ENCODE results near the gene TMEM185A. TPM values are rescaled to one million over a fixed set of nuclear protein-coding genes. Genes with fewer than 3 reads are reported as not detected.
"Not testable (repeated sequence)": the region's sequence is repeated elsewhere in the genome, so short reads cannot be mapped to it uniquely, and the experiment has no call there.

TMEM185A gene
- total RNA-seq, result 28.5 and 29.0 TPM in 2 replicates
- long read RNA-seq, partial matches to known transcripts, result 9 of 15 reads
- long read RNA-seq, other reads (novel, unspliced or antisense), result 1 of 15 reads

GRCh38 chrX:149631234-149632165 is at the start of gene TMEM185A:
TMEM185A (minus strand) TSS chrX:149631792; CDS start chrX:149631580, 212 bp downstream.
- H3K27me3 Mint-ChIP-seq (ENCODE audit: low read depth), result peaks cover 16% of the 10 kb centered on the region
- peak within 1 kb of the TSS; percentile 95 for H3K4me3 Mint-ChIP-seq
- peaks cover 12% of the 10 kb centered on the region for H3K4me1 Mint-ChIP-seq
- peaks cover 4% of the 10 kb centered on the region for H3K9me3 Mint-ChIP-seq
- H3K27ac Mint-ChIP-seq (ENCODE audit: unreplicated experiment), result peak within 1 kb of the TSS; percentile 79
- no peaks in the 10 kb centered on the region for H3K36me3 Mint-ChIP-seq (ENCODE audit: low read depth)
- DNase-seq (ENCODE audit: low read depth, low spot score), result peak; percentile 59
- no peak for TF ChIP-seq CTCF (conservative IDR thresholded peaks at IDR 0.05)

- no peak overlapping the region for H3K27ac Mint-ChIP-seq (ENCODE audit: unreplicated experiment)
- no peak for TF ChIP-seq CTCF (conservative IDR thresholded peaks at IDR 0.05)
- no peak for DNase-seq (ENCODE audit: low read depth, low spot score)
- H3K4me3 Mint-ChIP-seq, result no peak overlapping the region
- H3K36me3 Mint-ChIP-seq (ENCODE audit: low read depth), result no peaks in the 10 kb centered on the region
- H3K9me3 Mint-ChIP-seq, result peaks cover 1% of the 10 kb centered on the region
- H3K4me1 Mint-ChIP-seq, result no peaks in the 10 kb centered on the region
- no peaks in the 10 kb centered on the region for H3K27me3 Mint-ChIP-seq (ENCODE audit: low read depth)
Observed at GRCh38 chrX:149681182-149681581, 49.6 kb upstream of the TMEM185A start.

- not testable (repeated sequence) for DNase-seq (ENCODE audit: low read depth, low spot score); H3K27me3 Mint-ChIP-seq (ENCODE audit: low read depth); H3K36me3 Mint-ChIP-seq (ENCODE audit: low read depth)
Observed at GRCh38 chrX:149679164-149679678, 47.6 kb upstream of the TMEM185A start.

GRCh38 chrX:149675554-149675953 is 44.0 kb upstream of the TMEM185A start:
- not testable (repeated sequence) for H3K4me1 Mint-ChIP-seq; H3K36me3 Mint-ChIP-seq (ENCODE audit: low read depth); DNase-seq (ENCODE audit: low read depth, low spot score); H3K27ac Mint-ChIP-seq (ENCODE audit: unreplicated experiment); H3K27me3 Mint-ChIP-seq (ENCODE audit: low read depth); H3K4me3 Mint-ChIP-seq; H3K9me3 Mint-ChIP-seq

More at GRCh38 chrX:149679164-149679678, 47.6 kb upstream of the TMEM185A start:
- not testable (repeated sequence) for H3K4me3 Mint-ChIP-seq; H3K4me1 Mint-ChIP-seq; H3K9me3 Mint-ChIP-seq; H3K27ac Mint-ChIP-seq (ENCODE audit: unreplicated experiment)

GRCh38 chrX:149675088-149675487 is 43.5 kb upstream of the TMEM185A start:
- H3K27ac Mint-ChIP-seq (ENCODE audit: unreplicated experiment); H3K27me3 Mint-ChIP-seq (ENCODE audit: low read depth); H3K36me3 Mint-ChIP-seq (ENCODE audit: low read depth); H3K4me1 Mint-ChIP-seq; DNase-seq (ENCODE audit: low read depth, low spot score); H3K4me3 Mint-ChIP-seq; H3K9me3 Mint-ChIP-seq: not testable (repeated sequence)

- H3K36me3 Mint-ChIP-seq (ENCODE audit: low read depth); H3K9me3 Mint-ChIP-seq; DNase-seq (ENCODE audit: low read depth, low spot score); H3K27ac Mint-ChIP-seq (ENCODE audit: unreplicated experiment); H3K4me3 Mint-ChIP-seq; H3K4me1 Mint-ChIP-seq; H3K27me3 Mint-ChIP-seq (ENCODE audit: low read depth): not testable (repeated sequence)
Observed at GRCh38 chrX:149660613-149661012, 29.0 kb upstream of the TMEM185A start.

GRCh38 chrX:149656260-149656884 is 24.8 kb upstream of the TMEM185A start:
- H3K4me3 Mint-ChIP-seq; H3K9me3 Mint-ChIP-seq; H3K27ac Mint-ChIP-seq (ENCODE audit: unreplicated experiment); H3K27me3 Mint-ChIP-seq (ENCODE audit: low read depth); DNase-seq (ENCODE audit: low read depth, low spot score); H3K4me1 Mint-ChIP-seq; H3K36me3 Mint-ChIP-seq (ENCODE audit: low read depth): not testable (repeated sequence)

Measured in neural crest cell (in vitro differentiated cells).